HG02610 (cell line): Measurements from ENCODE around the gene LAMC3.

Experiments
- ATAC-seq: cut with Tn5 transposase; IDR thresholded peaks from one replicate; pipeline ENCODE4 v1.9.1; 2021; ENCODE audit warnings: mild to moderate bottlenecking, moderate library complexity; ENCODE audit not compliant: unreplicated experiment

Gene LAMC3

DNA sequence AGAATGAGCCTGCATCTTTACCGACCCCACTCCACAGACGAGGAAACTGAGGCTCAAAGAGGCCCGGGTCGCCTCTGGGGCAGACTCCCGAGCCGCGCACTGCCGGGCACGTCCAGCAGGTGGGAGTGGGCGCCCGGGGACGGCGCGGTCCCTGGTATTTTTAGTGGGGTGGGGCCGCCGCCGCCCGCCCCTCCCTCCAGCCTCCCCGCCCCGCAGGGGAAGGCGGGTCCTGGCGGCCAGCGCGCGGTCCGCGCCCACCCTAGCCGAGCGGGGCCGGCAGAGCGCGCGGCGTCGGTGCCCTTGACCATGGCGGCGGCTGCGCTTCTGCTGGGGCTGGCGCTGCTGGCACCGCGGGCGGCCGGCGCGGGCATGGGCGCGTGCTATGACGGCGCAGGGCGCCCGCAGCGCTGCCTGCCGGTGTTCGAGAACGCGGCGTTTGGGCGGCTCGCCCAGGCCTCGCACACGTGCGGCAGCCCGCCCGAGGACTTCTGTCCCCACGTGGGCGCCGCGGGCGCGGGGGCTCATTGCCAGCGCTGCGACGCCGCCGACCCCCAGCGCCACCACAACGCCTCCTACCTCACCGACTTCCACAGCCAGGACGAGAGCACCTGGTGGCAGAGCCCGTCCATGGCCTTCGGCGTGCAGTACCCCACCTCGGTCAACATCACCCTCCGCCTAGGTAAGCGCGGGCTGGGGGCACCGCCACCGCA is at the start of gene LAMC3:
Gene LAMC3 (plus strand): TSS at position 266 of the 710 bp plus-strand sequence. CDS start 41 bp downstream, at position 307.
- ATAC-seq: no peak

DNA sequence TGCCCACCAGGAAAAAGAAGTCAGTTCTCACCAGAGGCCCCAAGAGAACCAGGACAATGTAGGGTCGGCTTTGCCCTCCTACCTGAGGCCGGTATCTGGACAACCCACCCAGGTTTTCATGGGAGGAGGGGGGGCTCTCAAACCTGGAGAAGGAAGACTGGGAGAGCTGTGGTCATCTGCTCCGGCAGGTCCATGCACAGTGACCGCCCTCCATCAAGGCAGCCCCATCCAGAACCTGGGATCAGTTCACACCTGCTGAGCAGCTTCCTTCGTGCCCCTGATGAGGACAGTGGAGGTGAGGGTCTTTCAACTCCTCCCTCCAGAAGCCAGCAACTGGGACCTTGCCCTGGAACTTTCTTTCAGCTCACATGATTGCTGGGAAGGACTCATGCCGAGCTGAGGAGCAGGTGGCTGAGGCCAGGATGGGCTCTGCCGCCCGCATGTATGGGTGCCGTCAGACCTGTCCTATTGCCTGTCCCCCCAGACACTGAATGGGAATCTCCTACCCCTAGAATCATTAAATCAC is 49.1 kb upstream of the LAMC3 start:
- no peak for ATAC-seq

DNA sequence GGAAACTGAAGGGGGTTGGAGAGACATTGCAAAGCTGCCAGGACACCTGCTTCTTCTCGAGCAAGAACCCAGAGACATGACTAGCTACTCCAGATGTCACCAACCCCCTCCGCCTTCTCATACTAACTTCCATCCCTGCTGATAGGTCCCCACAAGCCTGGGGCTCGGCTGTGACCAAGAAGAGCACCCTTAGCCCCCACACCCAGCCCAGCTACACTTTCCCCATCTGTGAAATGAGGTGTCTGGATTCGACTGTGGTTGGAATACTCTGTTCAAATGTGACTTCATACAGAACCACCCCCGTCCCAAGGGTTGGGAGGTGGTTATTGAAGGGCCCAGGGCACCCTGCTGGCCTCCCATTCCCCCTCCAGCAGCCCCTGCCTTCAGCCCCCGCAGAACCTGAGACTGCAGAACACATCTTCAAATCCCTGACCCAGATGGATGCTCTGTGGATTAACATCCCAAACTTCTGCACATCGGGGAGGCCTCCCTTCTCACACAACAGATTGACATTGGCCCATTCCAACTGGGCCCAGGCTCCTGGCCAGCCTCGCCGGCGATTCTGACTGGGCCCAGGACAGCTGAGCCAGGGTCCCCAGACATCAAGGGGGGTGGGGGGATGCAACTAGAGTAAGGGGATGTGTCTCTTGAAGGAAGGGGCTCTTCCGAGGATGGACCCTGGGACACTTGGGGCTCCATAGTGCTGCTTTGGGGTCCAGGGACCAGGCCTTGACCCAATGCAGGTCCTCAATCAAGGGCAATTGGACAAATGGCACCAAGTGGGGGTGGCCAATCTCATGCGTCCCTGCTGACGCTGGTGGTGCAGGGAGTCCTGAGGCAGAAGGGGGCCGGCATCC is 48.2 kb upstream of the LAMC3 start:
- ATAC-seq: no peak

- no peak for ATAC-seq
These were observed 47.3 kb upstream of the LAMC3 start for GRCh38 chr9:130961511-130962300.

GRCh38 chr9:130962418-130963316 is 46.3 kb upstream of the LAMC3 start:
- no peak for ATAC-seq

DNA sequence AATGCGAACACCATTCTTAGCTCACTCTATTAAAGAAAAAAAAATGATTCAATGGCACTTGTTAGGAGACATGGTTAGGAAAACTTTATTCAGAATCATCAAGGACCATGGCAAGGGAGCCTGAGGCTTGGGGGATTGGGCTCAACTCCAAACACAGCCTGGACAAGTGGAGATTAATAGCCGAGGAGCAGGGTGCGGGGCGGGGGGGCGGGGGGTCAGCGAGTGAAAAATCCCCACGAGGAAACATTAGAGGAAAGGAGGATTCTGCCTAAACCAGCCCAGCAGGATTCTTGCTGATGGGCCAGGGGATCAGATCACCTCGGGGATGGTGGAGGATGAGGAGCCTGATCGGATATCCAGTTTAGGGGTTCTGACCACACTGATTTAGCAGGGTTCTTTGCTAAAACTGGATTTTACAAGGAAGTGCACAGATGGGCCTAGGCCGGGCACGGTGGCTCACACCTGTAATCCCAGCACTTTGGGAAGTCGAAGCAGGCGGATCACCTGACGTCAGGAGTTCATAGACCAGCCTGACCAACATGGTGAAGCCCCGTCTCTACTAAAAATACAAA is 45.6 kb upstream of the LAMC3 start:
- ATAC-seq: no peak

GRCh38 chr9:130963916-130964315 is 45.1 kb upstream of the LAMC3 start:
- no peak for ATAC-seq

- ATAC-seq: no peak
These were observed 43.3 kb upstream of the LAMC3 start for GRCh38 chr9:130965680-130966079.

- ATAC-seq: no peak
These were observed 38.9 kb upstream of the LAMC3 start for GRCh38 chr9:130970052-130970451.

DNA sequence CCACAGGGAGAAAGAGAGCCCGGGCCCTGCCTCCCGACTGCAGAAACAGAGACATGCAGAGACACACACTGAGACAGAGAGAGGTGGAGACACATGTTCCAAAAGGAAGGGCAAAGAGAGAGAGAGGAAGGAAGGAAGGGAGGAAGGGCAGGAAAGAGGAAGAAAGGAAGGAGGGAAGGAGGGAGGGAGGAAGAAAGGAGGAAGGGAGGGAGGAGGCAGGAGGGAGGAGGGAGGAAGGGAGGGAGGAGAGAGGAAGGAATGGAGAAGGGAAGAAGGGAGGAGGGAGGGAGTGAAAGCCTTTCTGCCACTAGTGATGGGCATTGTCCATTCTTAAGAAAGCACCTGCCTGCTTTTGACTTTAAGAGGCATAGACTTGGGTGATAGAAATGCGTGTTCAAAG is 38.1 kb upstream of the LAMC3 start:
- no peak for ATAC-seq

DNA sequence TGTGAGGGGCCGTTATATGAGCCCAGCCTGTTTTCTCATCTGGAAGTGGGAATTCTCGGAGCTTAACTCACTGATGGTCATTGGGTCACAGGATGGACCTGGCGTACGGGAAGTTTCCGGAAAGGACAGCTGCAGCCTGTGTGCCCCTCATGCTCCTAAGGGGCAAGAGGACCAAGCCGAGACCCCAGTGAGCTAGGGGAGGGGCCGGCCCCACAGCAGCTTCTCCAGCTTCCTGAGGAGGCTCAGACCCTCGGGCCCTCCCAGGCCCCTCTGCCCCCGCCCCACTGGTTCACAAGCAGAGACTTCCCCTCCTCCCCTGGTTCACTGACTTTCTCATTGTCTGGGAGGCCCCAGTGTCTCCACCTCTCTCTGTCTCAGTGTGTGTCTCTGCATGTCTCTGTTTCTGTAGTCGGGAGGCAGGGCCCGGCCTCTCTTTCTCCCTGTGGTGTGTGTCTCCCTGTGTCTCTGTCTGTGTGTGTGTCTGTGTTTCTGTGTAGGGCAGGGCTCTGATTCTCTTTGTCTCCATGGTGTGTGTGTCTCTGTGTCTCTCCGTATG is 37.6 kb upstream of the LAMC3 start:
- no peak for ATAC-seq

GRCh38 chr9:130972277-130972956 is 36.6 kb upstream of the LAMC3 start:
- no peak for ATAC-seq

- no peak for ATAC-seq
These were observed 35.9 kb upstream of the LAMC3 start for GRCh38 chr9:130972957-130973685.

DNA sequence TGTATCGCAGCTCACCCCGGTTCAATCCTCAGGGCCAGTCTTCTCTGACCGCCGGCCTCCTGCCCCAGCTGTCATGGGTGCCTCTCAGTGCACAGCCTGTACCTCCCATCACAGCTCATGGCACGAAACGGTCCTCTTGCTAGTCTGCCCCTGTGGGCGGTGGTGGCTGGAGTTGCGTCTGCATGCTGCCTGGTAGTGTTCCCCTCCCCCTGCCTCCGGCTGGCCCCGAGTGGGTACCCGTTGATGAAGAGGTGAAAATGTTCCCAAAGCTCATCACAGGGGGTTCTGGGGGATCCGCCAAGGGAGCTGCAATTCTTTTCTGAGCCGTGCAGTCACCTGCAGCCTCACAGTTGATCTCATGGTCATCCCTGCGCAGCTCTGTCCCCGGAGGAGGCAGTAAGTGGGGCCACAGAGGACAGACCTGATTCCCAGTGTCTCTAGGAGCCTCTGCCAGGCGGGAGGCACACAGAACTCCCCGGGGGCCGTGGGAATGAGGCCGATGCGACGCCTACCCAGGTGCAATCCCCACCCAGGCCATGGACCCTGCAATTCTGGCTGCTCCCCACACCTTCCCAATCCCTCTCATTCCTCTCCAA is 35.2 kb upstream of the LAMC3 start:
- ATAC-seq: no peak

- ATAC-seq: no peak
These were observed 34.3 kb upstream of the LAMC3 start for GRCh38 chr9:130974697-130975096.

DNA sequence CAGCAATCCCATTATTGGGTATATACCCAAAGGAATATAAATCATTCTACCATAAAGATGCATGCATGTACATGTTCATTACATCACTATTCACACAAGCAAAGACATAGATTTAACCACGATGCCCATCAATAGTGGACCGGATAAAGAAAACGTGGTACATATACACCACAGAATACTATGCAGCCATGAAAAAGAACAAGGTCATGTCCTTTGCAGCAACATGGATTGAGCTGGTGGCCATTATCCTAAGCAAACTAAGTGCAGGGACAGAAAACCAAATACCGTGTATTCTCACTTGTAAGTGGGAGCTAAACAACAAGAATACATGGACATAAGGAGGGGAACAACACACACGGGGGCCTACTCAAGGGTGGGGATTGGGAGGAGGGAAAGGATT is 33.8 kb upstream of the LAMC3 start:
- ATAC-seq: no peak

GRCh38 chr9:130975932-130976841 is 32.8 kb upstream of the LAMC3 start:
- ATAC-seq: no peak
